Vagina (tissue), 2 donors: ENCODE data around the gene EARS2.

Experiments used
- CTCF ChIP-seq, 3 experiments: fragments of 450-650 bp in 2 of 3; fragments of 200-600 bp in 1 of 3; sonication (generic) in 1 of 3; IDR thresholded peaks; one replicate each; pipeline ENCODE4 v1.5.1; 2017 to 2019; ENCODE audit warnings: antibody characterized with exemption in 3 of 3, mild to moderate bottlenecking in 2 of 3, moderate library complexity in 2 of 3
- POLR2A ChIP-seq, 2 donors: fragments of 450-650 bp; IDR thresholded peaks; one replicate each; pipeline ENCODE4 v1.6.1; 2017; ENCODE audit warnings: antibody characterized with exemption in 2 of 2, mild to moderate bottlenecking in 2 of 2, moderate library complexity in 2 of 2

- TF ChIP-seq CTCF (IDR thresholded peaks at IDR 0.05) (no peak), POLR2A (IDR thresholded peaks at IDR 0.05) (no peak)
Observed at GRCh38 chr16:23579371-23579770, 22.2 kb upstream of the EARS2 start.
